ENCODE measurements around the gene ZNF598. TPM values are rescaled to one million over a fixed set of nuclear protein-coding genes. Genes with fewer than 3 reads are reported as not detected.
A peak's percentile ranks its signal among the peaks of the same experiment; 100 is the strongest.

ZNF598 gene
- total and polyA plus RNA-seq, 10 of the 15 experiments (the other 5 are each of a cell fraction or from before 2014, with no cell fraction given) = 0.08 to 74.0 (median 14.4) TPM

DNA sequence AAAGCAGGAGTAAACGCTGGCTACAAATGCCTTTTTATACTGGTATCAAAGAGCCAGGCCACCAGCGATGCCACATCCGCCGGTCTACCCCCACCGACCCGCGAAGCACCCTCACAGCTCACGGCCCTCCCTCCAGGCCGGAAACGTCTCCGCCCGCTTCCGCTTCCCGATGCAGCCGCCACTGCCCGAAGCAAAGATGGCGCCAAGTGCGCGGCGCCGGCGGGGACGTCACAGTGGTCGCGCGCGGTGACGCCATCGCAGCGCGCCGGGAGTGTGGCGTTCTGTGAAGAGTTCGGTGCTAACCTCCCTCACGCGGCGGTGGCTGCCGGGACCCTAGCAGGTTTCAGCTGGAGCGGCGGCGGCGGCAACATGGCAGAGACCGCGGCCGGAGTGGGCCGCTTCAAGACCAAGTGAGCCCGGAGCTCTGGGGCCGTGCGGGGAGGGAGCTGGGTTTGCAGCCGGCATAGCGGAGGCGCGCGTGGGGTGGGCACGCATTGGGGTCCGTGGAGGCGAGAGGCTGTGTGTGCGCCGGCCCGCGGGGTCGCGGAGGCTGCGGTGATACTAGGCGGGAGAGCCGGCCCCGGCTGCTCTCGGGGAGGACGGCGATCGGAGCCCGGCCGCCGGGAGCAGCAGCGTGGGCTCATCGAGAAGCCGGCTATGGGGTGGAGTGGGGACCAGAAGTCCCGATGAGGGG, 37.7 kb downstream of the ZNF598 start, which contains the start of gene TBL3 (continued):
- TF ChIP-seq, protein P1, sequence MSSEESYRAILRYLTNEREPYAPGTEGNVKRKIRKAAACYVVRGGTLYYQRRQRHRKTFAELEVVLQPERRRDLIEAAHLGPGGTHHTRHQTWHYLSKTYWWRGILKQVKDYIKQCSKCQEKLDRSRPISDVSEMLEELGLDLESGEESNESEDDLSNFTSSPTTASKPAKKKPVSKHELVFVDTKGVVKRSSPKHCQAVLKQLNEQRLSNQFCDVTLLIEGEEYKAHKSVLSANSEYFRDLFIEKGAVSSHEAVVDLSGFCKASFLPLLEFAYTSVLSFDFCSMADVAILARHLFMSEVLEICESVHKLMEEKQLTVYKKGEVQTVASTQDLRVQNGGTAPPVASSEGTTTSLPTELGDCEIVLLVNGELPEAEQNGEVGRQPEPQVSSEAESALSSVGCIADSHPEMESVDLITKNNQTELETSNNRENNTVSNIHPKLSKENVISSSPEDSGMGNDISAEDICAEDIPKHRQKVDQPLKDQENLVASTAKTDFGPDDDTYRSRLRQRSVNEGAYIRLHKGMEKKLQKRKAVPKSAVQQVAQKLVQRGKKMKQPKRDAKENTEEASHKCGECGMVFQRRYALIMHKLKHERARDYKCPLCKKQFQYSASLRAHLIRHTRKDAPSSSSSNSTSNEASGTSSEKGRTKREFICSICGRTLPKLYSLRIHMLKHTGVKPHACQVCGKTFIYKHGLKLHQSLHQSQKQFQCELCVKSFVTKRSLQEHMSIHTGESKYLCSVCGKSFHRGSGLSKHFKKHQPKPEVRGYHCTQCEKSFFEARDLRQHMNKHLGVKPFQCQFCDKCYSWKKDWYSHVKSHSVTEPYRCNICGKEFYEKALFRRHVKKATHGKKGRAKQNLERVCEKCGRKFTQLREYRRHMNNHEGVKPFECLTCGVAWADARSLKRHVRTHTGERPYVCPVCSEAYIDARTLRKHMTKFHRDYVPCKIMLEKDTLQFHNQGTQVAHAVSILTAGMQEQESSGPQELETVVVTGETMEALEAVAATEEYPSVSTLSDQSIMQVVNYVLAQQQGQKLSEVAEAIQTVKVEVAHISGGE (CRISPR knock-in tag; IDR thresholded peaks at IDR 0.05) = peak; percentile 29; the same call in 1 of the 2 replicates
- TF ChIP-seq KLF5 (IDR thresholded peaks at IDR 0.05; ENCODE audit: partially characterized antibody) = peak; percentile 91
- TF ChIP-seq, protein P2, sequence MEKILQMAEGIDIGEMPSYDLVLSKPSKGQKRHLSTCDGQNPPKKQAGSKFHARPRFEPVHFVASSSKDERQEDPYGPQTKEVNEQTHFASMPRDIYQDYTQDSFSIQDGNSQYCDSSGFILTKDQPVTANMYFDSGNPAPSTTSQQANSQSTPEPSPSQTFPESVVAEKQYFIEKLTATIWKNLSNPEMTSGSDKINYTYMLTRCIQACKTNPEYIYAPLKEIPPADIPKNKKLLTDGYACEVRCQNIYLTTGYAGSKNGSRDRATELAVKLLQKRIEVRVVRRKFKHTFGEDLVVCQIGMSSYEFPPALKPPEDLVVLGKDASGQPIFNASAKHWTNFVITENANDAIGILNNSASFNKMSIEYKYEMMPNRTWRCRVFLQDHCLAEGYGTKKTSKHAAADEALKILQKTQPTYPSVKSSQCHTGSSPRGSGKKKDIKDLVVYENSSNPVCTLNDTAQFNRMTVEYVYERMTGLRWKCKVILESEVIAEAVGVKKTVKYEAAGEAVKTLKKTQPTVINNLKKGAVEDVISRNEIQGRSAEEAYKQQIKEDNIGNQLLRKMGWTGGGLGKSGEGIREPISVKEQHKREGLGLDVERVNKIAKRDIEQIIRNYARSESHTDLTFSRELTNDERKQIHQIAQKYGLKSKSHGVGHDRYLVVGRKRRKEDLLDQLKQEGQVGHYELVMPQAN (conservative IDR thresholded peaks at IDR 0.05) = peak; percentile 91
- no peak for TF ChIP-seq CBX5 (IDR thresholded peaks at IDR 0.05; ENCODE audit: low read depth)
- TF ChIP-seq ZNF622 (IDR thresholded peaks at IDR 0.05) = no peak
- no peak for TF ChIP-seq YBX1 (IDR thresholded peaks at IDR 0.05)
- peak; percentile 89 for TF ChIP-seq SP1 (IDR thresholded peaks at IDR 0.05; ENCODE audit: low read depth, low read length)
- TF ChIP-seq ZZZ3 (IDR thresholded peaks at IDR 0.05; ENCODE audit: control insufficient read depth, insufficient read length, low read depth) = no peak
- no peak for TF ChIP-seq FOXK2 (IDR thresholded peaks at IDR 0.05)
- TF ChIP-seq ZNF384 (IDR thresholded peaks at IDR 0.05; ENCODE audit: borderline replicate concordance, low read depth, low read length) = no peak
- peak; percentile 77 for TF ChIP-seq SMAD5 (IDR thresholded peaks at IDR 0.05; ENCODE audit: low read depth)
- peak; percentile 87 for TF ChIP-seq NR2C1 (IDR thresholded peaks at IDR 0.05)
- TF ChIP-seq JUND (IDR thresholded peaks at IDR 0.05; ENCODE audit: low read depth, low read length) = 0 out of 2 replicates have a peak, but pooled peaks have one; percentile 17
- TF ChIP-seq ZNF24 (IDR thresholded peaks at IDR 0.05) = peak; percentile 39; the same call in 1 of the 2 replicates
- TF ChIP-seq YY1 (IDR thresholded peaks at IDR 0.05; ENCODE audit: low read depth, low read length) = peak; percentile 100
- TF ChIP-seq TARDBP (IDR thresholded peaks at IDR 0.05; ENCODE audit: borderline replicate concordance) = peak; percentile 98
- no peak for TF ChIP-seq MTA3 (IDR thresholded peaks at IDR 0.05; ENCODE audit: borderline replicate concordance, low read length)
- TF ChIP-seq NFYB (IDR thresholded peaks at IDR 0.05; ENCODE audit: insufficient read depth, low read depth, low read length) = no peak
- TF ChIP-seq, protein P3, sequence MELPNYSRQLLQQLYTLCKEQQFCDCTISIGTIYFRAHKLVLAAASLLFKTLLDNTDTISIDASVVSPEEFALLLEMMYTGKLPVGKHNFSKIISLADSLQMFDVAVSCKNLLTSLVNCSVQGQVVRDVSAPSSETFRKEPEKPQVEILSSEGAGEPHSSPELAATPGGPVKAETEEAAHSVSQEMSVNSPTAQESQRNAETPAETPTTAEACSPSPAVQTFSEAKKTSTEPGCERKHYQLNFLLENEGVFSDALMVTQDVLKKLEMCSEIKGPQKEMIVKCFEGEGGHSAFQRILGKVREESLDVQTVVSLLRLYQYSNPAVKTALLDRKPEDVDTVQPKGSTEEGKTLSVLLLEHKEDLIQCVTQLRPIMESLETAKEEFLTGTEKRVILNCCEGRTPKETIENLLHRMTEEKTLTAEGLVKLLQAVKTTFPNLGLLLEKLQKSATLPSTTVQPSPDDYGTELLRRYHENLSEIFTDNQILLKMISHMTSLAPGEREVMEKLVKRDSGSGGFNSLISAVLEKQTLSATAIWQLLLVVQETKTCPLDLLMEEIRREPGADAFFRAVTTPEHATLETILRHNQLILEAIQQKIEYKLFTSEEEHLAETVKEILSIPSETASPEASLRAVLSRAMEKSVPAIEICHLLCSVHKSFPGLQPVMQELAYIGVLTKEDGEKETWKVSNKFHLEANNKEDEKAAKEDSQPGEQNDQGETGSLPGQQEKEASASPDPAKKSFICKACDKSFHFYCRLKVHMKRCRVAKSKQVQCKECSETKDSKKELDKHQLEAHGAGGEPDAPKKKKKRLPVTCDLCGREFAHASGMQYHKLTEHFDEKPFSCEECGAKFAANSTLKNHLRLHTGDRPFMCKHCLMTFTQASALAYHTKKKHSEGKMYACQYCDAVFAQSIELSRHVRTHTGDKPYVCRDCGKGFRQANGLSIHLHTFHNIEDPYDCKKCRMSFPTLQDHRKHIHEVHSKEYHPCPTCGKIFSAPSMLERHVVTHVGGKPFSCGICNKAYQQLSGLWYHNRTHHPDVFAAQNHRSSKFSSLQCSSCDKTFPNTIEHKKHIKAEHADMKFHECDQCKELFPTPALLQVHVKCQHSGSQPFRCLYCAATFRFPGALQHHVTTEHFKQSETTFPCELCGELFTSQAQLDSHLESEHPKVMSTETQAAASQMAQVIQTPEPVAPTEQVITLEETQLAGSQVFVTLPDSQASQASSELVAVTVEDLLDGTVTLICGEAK (IDR thresholded peaks at IDR 0.05; ENCODE audit: borderline replicate concordance) = peak; percentile 93
- TF ChIP-seq NFIC (IDR thresholded peaks at IDR 0.05; ENCODE audit: low read depth, low read length) = no peak
- peak; percentile 85; the same call in 1 of the 2 replicates for TF ChIP-seq RCOR1 (conservative IDR thresholded peaks at IDR 0.05; ENCODE audit: low read depth, low read length)
